H9 (cell line): ENCODE data around the gene RALGPS2. TPM values are rescaled to one million over a fixed set of nuclear protein-coding genes. Genes with fewer than 3 reads are reported as not detected.

Experiments
- DNase-seq: peaks from one replicate; pipeline ENCODE4 v3.0.0-alpha.2; 2017
- H2AFZ ChIP-seq: one replicate; pipeline ENCODE4 v1.6.1; 2013; ENCODE audit warnings: mild to moderate bottlenecking, low read length, control low read depth, moderate library complexity
- H2AK5ac ChIP-seq: 2 replicates; pipeline ENCODE4 v1.6.1; 2013; ENCODE audit warnings: low read length, control low read depth, mixed read lengths; ENCODE audit not compliant: insufficient read length
- H2BK120ac ChIP-seq: one replicate; pipeline ENCODE4 v1.6.1; 2013; ENCODE audit warnings: low read depth, mild to moderate bottlenecking, low read length, control low read depth, inconsistent platforms; ENCODE audit not compliant: poor library complexity, severe bottlenecking
- H2BK12ac ChIP-seq: 2 replicates; pipeline ENCODE4 v1.6.1; 2013; ENCODE audit warnings: low read length, control low read depth, mixed read lengths, low read depth; ENCODE audit not compliant: insufficient read length
- H2BK15ac ChIP-seq: 2 replicates; pipeline ENCODE4 v1.6.1; 2013; ENCODE audit warnings: low read depth, low read length, control low read depth
- H2BK20ac ChIP-seq: one replicate; pipeline ENCODE4 v1.6.1; 2013; ENCODE audit warnings: low read depth, mild to moderate bottlenecking, low read length, control low read depth, inconsistent platforms; ENCODE audit not compliant: poor library complexity, severe bottlenecking
- H2BK5ac ChIP-seq: 2 replicates; pipeline ENCODE4 v1.6.1; 2013; ENCODE audit warnings: low read length, control low read depth, mixed read lengths; ENCODE audit not compliant: insufficient read length
- H3K14ac ChIP-seq: 2 replicates; pipeline ENCODE4 v1.6.1; 2013; ENCODE audit warnings: low read length, control low read depth; ENCODE audit not compliant: insufficient read depth
- H3K18ac ChIP-seq: 2 replicates; pipeline ENCODE4 v1.6.1; 2013; ENCODE audit warnings: low read depth, mild to moderate bottlenecking, mixed read lengths, low read length, control low read depth; ENCODE audit not compliant: insufficient read length
- H3K23ac ChIP-seq: 2 replicates; pipeline ENCODE4 v1.6.1; 2013; ENCODE audit warnings: low read length, control low read depth, mixed read lengths, low read depth; ENCODE audit not compliant: insufficient read length
- H3K23me2 ChIP-seq: 2 replicates; pipeline ENCODE4 v1.6.1; 2013; ENCODE audit warnings: low read depth, mild to moderate bottlenecking, mixed read lengths, low read length, control low read depth; ENCODE audit not compliant: insufficient read length, poor library complexity, severe bottlenecking
- H3K27ac ChIP-seq: 2 replicates; pipeline ENCODE4 v1.5.1; 2013; ENCODE audit warnings: low read length, control low read depth, mixed read lengths, low read depth; ENCODE audit not compliant: insufficient read length
- H3K27me3 ChIP-seq: 2 replicates; pipeline ENCODE4 v1.6.1; 2013; ENCODE audit warnings: low read length, control low read depth, inconsistent platforms; ENCODE audit not compliant: insufficient read depth
- H3K4ac ChIP-seq: 2 replicates; pipeline ENCODE4 v1.6.1; 2013; ENCODE audit warnings: low read depth, mild to moderate bottlenecking, control low read depth, inconsistent platforms, low read length, moderate library complexity
- H3K4me1 ChIP-seq: 2 replicates; pipeline ENCODE4 v1.6.1; 2013; ENCODE audit warnings: low read length, control low read depth, inconsistent platforms; ENCODE audit not compliant: insufficient read depth
- H3K4me2 ChIP-seq: 2 replicates; pipeline ENCODE4 v1.6.1; 2013; ENCODE audit warnings: low read length, control low read depth, mixed read lengths; ENCODE audit not compliant: insufficient read length, insufficient read depth
- H3K56ac ChIP-seq: 2 replicates; pipeline ENCODE4 v1.6.1; 2013; ENCODE audit warnings: low read depth, mild to moderate bottlenecking, mixed read lengths, low read length, control low read depth; ENCODE audit not compliant: insufficient read length
- H3K79me1 ChIP-seq: 2 replicates; pipeline ENCODE4 v1.6.1; 2013; ENCODE audit warnings: low read depth, mild to moderate bottlenecking, moderate library complexity, low read length, control low read depth, inconsistent platforms; ENCODE audit not compliant: insufficient read depth, poor library complexity, severe bottlenecking
- H3K79me2 ChIP-seq: 2 replicates; pipeline ENCODE4 v1.6.1; 2013; ENCODE audit warnings: low read length, control low read depth, inconsistent platforms; ENCODE audit not compliant: insufficient read depth
- H3K9ac ChIP-seq: 2 replicates; pipeline ENCODE4 v1.6.1; 2013; ENCODE audit warnings: low read length, control low read depth, mixed read lengths; ENCODE audit not compliant: insufficient read length; ENCODE audit errors: extremely low read depth
- H3K9me3 ChIP-seq: one replicate; pipeline ENCODE4 v1.6.1; 2013; ENCODE audit warnings: low read depth, low read length, inconsistent platforms; ENCODE audit not compliant: control insufficient read depth
- H3T11ph ChIP-seq: one replicate; pipeline ENCODE4 v1.6.1; 2013; ENCODE audit warnings: mild to moderate bottlenecking, low read length, control low read depth, inconsistent platforms
- H4K20me1 ChIP-seq: one replicate; pipeline ENCODE4 v1.6.1; 2013; ENCODE audit not compliant: control insufficient read depth, insufficient read length, insufficient read depth
- H4K5ac ChIP-seq: 2 replicates; pipeline ENCODE4 v1.6.1; 2013; ENCODE audit warnings: low read depth, mild to moderate bottlenecking, mixed read lengths, low read length, control low read depth; ENCODE audit not compliant: insufficient read length
- H4K8ac ChIP-seq: replicated peaks from 2 replicates; pipeline ENCODE4 v1.6.1; 2013; ENCODE audit warnings: low read length, control low read depth, mixed read lengths, low read depth; ENCODE audit not compliant: insufficient read length
- H4K91ac ChIP-seq: 2 replicates; pipeline ENCODE4 v1.6.1; 2013; ENCODE audit warnings: low read depth, mild to moderate bottlenecking, moderate library complexity, mixed read lengths, low read length, control low read depth; ENCODE audit not compliant: insufficient read length
- H3K27ac Mint-ChIP-seq, 3 experiments: 2 replicates in 2 of 3; 3 replicates in 1 of 3; pipeline ENCODE4 v1.8.0; 2020 to 2021; ENCODE audit warnings: mixed read lengths in 3 of 3, mild to moderate bottlenecking in 1 of 3, moderate library complexity in 1 of 3
- H3K27me3 Mint-ChIP-seq: 2 replicates; pipeline ENCODE4 v1.8.0; 2021; ENCODE audit warnings: low read depth, mild to moderate bottlenecking, moderate library complexity, mixed read lengths
- H3K36me3 Mint-ChIP-seq, 3 experiments: 2 replicates in 2 of 3; 3 replicates in 1 of 3; pipeline ENCODE4 v1.8.0; 2020 to 2021; ENCODE audit warnings: low read depth in 3 of 3, mixed read lengths in 3 of 3; ENCODE audit not compliant: insufficient read depth in 1 of 3
- H3K4me1 Mint-ChIP-seq, 2 experiments: 2 replicates each; pipeline ENCODE4 v1.8.0; 2020; ENCODE audit warnings: mixed read lengths in 2 of 2
- H3K4me3 Mint-ChIP-seq, 2 experiments: 2 replicates in 1 of 2; 3 replicates in 1 of 2; pipeline ENCODE4 v1.8.0; 2020 to 2021; ENCODE audit warnings: mild to moderate bottlenecking in 2 of 2, mixed read lengths in 2 of 2, moderate library complexity in 1 of 2
- H3K9me3 Mint-ChIP-seq, 2 experiments: 2 replicates in 1 of 2; 3 replicates in 1 of 2; pipeline ENCODE4 v1.8.0; 2020; ENCODE audit warnings: mild to moderate bottlenecking in 2 of 2, mixed read lengths in 2 of 2, moderate library complexity in 1 of 2
- CTCF ChIP-seq: fragments of 200-600 bp; sonication (generic); conservative IDR thresholded peaks from 3 replicates; pipeline ENCODE4 v1.8.0; 2021; ENCODE audit warnings: antibody characterized with exemption, mild to moderate bottlenecking
- WGBS: extraction: QIAGEN DNeasy Blood & Tissue Kit; methylation state at CpG from one replicate; pipeline ENCODE4 v1.1.7; 2013; ENCODE audit warnings: missing lambda C conversion rate, low lambda C conversion rate, mixed read lengths; ENCODE audit not compliant: insufficient read length; ENCODE audit errors: extremely low coverage; 5-methylcytosine and 5-hydroxymethylcytosine counted together
- total RNA-seq: library from RNA; stranded (reverse); gene quantifications from 2 replicates; pipeline ENCODE4 v1.2.1, GENCODE V29; 2021

The RALGPS2 gene
- total RNA-seq, 1 experiment from 2014 or later, result 32.6 TPM

GRCh38 chr1:178727014-178727895 lies 2.2 kb downstream of the RALGPS2 start:
- no peak overlapping the region for H3K9ac ChIP-seq
- no peak overlapping the region for H4K91ac ChIP-seq
- H3T11ph ChIP-seq, result no peak overlapping the region
- no peak overlapping the region for H3K18ac ChIP-seq
- no peak overlapping the region for H2AK5ac ChIP-seq
- WGBS, result no CpG with 5 or more reads among the region's 11 CpGs
- peak overlapping the region; percentile 89 to 90 for H3K4me3 Mint-ChIP-seq
- peaks cover 4% of the 10 kb centered on the region for H3K23me2 ChIP-seq
- H3K14ac ChIP-seq, result no peak overlapping the region
- H3K4me2 ChIP-seq, result no peak overlapping the region
- no peak overlapping the region for H4K8ac ChIP-seq
- H3K27ac ChIP-seq, result no peak overlapping the region
- H3K79me2 ChIP-seq, result peaks cover 3% of the 10 kb centered on the region; the same call in 1 of the 2 replicates
- no peak overlapping the region for H2BK5ac ChIP-seq
- no peak overlapping the region for H2AFZ ChIP-seq
- H2BK12ac ChIP-seq, result no peak overlapping the region
- H3K56ac ChIP-seq, result no peak overlapping the region
- no peaks in the 10 kb centered on the region; the same call in 1 of the 2 replicates for H3K4me1 ChIP-seq
- H4K20me1 ChIP-seq, result no peaks in the 10 kb centered on the region
- DNase-seq, result no peak
- H3K36me3 Mint-ChIP-seq, result peaks cover 0 to 21% (median 5%) of the 10 kb centered on the region in 3 experiments; a peak in 6 of 7 replicates
- peaks cover 4 to 7% of the 10 kb centered on the region in 2 experiments; a peak in 3 of 5 replicates for H3K9me3 Mint-ChIP-seq
- TF ChIP-seq CTCF, result no peak
- H2BK20ac ChIP-seq, result no peak overlapping the region
- H2BK15ac ChIP-seq, result no peak overlapping the region
- peaks cover 5% of the 10 kb centered on the region; the same call in 1 of the 2 replicates for H3K27me3 Mint-ChIP-seq
- H3K27ac Mint-ChIP-seq, result peak overlapping the region in 2 of 3 experiments; percentile 78 to 83; a peak in 3 of 7 replicates
- H3K4me1 Mint-ChIP-seq, result peaks cover 25 to 26% of the 10 kb centered on the region in 2 experiments
- no peak overlapping the region for H3K4ac ChIP-seq
- no peaks in the 10 kb centered on the region for H3K9me3 ChIP-seq
- no peak overlapping the region for H4K5ac ChIP-seq
- no peak overlapping the region for H2BK120ac ChIP-seq
- no peaks in the 10 kb centered on the region for H3K79me1 ChIP-seq
- no peak overlapping the region for H3K23ac ChIP-seq
- no peaks in the 10 kb centered on the region for H3K27me3 ChIP-seq
